ENCODE data around the gene ZFYVE28.

DNA sequence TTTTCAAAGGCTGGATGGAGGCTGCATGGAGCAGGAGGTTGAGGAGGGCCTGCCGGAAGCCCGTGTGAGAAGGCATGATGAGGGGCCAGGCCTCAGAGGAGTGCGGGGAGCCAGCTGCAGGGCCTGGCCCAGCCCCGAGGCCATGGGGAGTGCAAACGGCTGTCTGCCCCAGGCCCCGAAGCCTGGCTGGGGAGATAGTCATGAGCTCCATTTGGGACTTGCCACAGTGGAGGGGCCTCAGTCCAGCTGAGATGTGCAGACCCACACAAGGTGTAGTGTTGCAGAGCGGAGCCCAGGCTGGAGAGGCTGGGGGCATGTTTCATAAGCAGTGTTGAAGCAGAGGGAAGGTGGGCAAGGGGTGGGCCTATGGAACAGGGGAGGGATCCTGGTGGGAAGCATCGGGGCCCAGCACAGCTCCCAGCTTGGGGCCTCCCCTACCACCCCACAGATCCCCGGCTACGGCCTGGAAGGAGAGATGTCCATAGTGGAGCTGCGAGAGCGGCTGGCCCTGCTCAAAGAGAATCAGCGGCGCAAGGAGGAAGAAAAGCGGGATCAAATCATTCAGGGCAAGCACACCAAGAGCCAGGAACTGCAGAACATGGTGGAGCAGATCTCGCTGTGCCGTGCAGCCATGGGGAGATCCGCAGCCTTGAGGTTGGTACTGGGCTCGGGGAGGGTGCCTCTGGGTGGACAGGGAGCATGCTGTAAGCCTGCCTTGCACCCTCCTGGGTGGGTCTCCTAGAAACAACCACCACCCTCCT lies 41.3 kb upstream of the ZFYVE28 start:
- no peak for TF ChIP-seq RAD21 (IDR thresholded peaks at IDR 0.05; ENCODE audit: low read depth)
- TF ChIP-seq, protein P1, sequence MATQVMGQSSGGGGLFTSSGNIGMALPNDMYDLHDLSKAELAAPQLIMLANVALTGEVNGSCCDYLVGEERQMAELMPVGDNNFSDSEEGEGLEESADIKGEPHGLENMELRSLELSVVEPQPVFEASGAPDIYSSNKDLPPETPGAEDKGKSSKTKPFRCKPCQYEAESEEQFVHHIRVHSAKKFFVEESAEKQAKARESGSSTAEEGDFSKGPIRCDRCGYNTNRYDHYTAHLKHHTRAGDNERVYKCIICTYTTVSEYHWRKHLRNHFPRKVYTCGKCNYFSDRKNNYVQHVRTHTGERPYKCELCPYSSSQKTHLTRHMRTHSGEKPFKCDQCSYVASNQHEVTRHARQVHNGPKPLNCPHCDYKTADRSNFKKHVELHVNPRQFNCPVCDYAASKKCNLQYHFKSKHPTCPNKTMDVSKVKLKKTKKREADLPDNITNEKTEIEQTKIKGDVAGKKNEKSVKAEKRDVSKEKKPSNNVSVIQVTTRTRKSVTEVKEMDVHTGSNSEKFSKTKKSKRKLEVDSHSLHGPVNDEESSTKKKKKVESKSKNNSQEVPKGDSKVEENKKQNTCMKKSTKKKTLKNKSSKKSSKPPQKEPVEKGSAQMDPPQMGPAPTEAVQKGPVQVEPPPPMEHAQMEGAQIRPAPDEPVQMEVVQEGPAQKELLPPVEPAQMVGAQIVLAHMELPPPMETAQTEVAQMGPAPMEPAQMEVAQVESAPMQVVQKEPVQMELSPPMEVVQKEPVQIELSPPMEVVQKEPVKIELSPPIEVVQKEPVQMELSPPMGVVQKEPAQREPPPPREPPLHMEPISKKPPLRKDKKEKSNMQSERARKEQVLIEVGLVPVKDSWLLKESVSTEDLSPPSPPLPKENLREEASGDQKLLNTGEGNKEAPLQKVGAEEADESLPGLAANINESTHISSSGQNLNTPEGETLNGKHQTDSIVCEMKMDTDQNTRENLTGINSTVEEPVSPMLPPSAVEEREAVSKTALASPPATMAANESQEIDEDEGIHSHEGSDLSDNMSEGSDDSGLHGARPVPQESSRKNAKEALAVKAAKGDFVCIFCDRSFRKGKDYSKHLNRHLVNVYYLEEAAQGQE (IDR thresholded peaks at IDR 0.05; ENCODE audit: low read depth) = no peak
- TF ChIP-seq CREB1 (IDR thresholded peaks at IDR 0.05; ENCODE audit: low read depth) = no peak
- no peak for TF ChIP-seq EGR1 (IDR thresholded peaks at IDR 0.05)
- TF ChIP-seq TAF1 (IDR thresholded peaks at IDR 0.05; ENCODE audit: low read depth) = no peak
- TF ChIP-seq, protein P2, sequence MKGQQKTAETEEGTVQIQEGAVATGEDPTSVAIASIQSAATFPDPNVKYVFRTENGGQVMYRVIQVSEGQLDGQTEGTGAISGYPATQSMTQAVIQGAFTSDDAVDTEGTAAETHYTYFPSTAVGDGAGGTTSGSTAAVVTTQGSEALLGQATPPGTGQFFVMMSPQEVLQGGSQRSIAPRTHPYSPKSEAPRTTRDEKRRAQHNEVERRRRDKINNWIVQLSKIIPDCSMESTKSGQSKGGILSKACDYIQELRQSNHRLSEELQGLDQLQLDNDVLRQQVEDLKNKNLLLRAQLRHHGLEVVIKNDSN (IDR thresholded peaks at IDR 0.05) = no peak
- TF ChIP-seq YY1 (IDR thresholded peaks at IDR 0.05; ENCODE audit: low read depth) = no peak
- TF ChIP-seq, protein P3, sequence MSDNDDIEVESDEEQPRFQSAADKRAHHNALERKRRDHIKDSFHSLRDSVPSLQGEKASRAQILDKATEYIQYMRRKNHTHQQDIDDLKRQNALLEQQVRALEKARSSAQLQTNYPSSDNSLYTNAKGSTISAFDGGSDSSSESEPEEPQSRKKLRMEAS (IDR thresholded peaks at IDR 0.05) = no peak
- TF ChIP-seq FOXM1 (IDR thresholded peaks at IDR 0.05; ENCODE audit: borderline replicate concordance, low read depth) = no peak
- no peak for TF ChIP-seq EP300 (IDR thresholded peaks at IDR 0.05; ENCODE audit: borderline replicate concordance)
- TF ChIP-seq ZBTB7A (IDR thresholded peaks at IDR 0.05; ENCODE audit: low read depth) = no peak
- TF ChIP-seq CEBPB (IDR thresholded peaks at IDR 0.05) = no peak
